Neutrophil (primary cell): ENCODE measurements around the gene FAM240A.
"Not testable (repeated sequence)": the region's sequence is repeated elsewhere in the genome, so short reads cannot be mapped to it uniquely, and the experiment has no call there.

Source experiments
- H3K27ac ChIP-seq: fragments of 200-600 bp; sonication (generic); 2 replicates; pipeline ENCODE4 v1.5.1; 2016; ENCODE audit warnings: mild to moderate bottlenecking, moderate library complexity
- H3K27me3 ChIP-seq: fragments of 200-600 bp; sonication (generic); 2 replicates; pipeline ENCODE4 v1.6.0; 2016; ENCODE audit warnings: mild to moderate bottlenecking
- H3K36me3 ChIP-seq: fragments of 200-600 bp; sonication (generic); 2 replicates; pipeline ENCODE4 v1.5.1; 2017
- H3K4me1 ChIP-seq, 2 experiments: fragments of 200-600 bp in 1 of 2; sonication (generic) in 1 of 2; 1 replicate in 1 of 2; 2 replicates in 1 of 2; pipeline versions ENCODE4 v1.5.1 to v1.6.1; 2013 to 2016; ENCODE audit warnings: low read depth in 1 of 2, low read length in 1 of 2, mild to moderate bottlenecking in 1 of 2, moderate library complexity in 1 of 2; ENCODE audit not compliant: control insufficient read depth in 1 of 2, insufficient read depth in 1 of 2
- H3K4me3 ChIP-seq, 2 experiments: fragments of 200-600 bp in 1 of 2; sonication (generic) in 1 of 2; 1 replicate in 1 of 2; 2 replicates in 1 of 2; pipeline ENCODE4 v1.5.1; 2013 to 2016; ENCODE audit warnings: low read depth in 1 of 2, low read length in 1 of 2, mild to moderate bottlenecking in 1 of 2, moderate library complexity in 1 of 2
- H3K9me3 ChIP-seq: fragments of 200-600 bp; sonication (generic); 2 replicates; pipeline ENCODE4 v1.5.1; 2016
- CTCF ChIP-seq: fragments of 200-600 bp; sonication (generic); IDR thresholded peaks from 2 replicates; pipeline ENCODE4 v1.5.1; 2016; ENCODE audit warnings: antibody characterized with exemption

FAM240A gene

GRCh38 chr3:46576386-46576785, 35.9 kb upstream of the FAM240A start:
- H3K4me1 ChIP-seq: no peaks in the 10 kb centered on the region
- H3K9me3 ChIP-seq: no peaks in the 10 kb centered on the region
- no peaks in the 10 kb centered on the region for H3K36me3 ChIP-seq
- no peak for TF ChIP-seq CTCF
- no peak overlapping the region for H3K27ac ChIP-seq
- H3K4me3 ChIP-seq: no peak overlapping the region
- peaks cover 45% of the 10 kb centered on the region for H3K27me3 ChIP-seq

GRCh38 chr3:46576879-46577278, 35.4 kb upstream of the FAM240A start:
- no peak for TF ChIP-seq CTCF
- Histone ChIP-seq H3K27ac (no peak overlapping the region), H3K36me3 (no peaks in the 10 kb centered on the region), H3K27me3 (peaks cover 45% of the 10 kb centered on the region), H3K4me3 (no peak overlapping the region), H3K4me1 (no peaks in the 10 kb centered on the region), H3K9me3 (no peaks in the 10 kb centered on the region)

- not testable (repeated sequence) for H3K4me1 ChIP-seq, H3K4me3 ChIP-seq, H3K27ac ChIP-seq, H3K36me3 ChIP-seq, H3K9me3 ChIP-seq
- H3K27me3 ChIP-seq: peaks cover 45% of the 10 kb centered on the region
Measured at GRCh38 chr3:46577580-46578249, 34.6 kb upstream of the FAM240A start.

GRCh38 chr3:46578973-46579755, 33.2 kb upstream of the FAM240A start:
- no peaks in the 10 kb centered on the region for H3K4me1 ChIP-seq
- peaks cover 41% of the 10 kb centered on the region for H3K27me3 ChIP-seq
- H3K4me3 ChIP-seq: no peak overlapping the region
- H3K36me3 ChIP-seq: no peaks in the 10 kb centered on the region
- no peak overlapping the region for H3K27ac ChIP-seq
- no peaks in the 10 kb centered on the region for H3K9me3 ChIP-seq
- no peak for TF ChIP-seq CTCF

- Histone ChIP-seq H3K27ac (no peak overlapping the region), H3K27me3 (peaks cover 37% of the 10 kb centered on the region), H3K4me1 (no peaks in the 10 kb centered on the region), H3K9me3 (no peaks in the 10 kb centered on the region), H3K4me3 (no peak overlapping the region), H3K36me3 (no peaks in the 10 kb centered on the region)
- TF ChIP-seq CTCF: no peak
Measured at GRCh38 chr3:46579756-46580286, 32.5 kb upstream of the FAM240A start.

GRCh38 chr3:46580675-46581074, 31.6 kb upstream of the FAM240A start:
- no peak overlapping the region for H3K27ac ChIP-seq
- H3K4me3 ChIP-seq: no peak overlapping the region
- peaks cover 28% of the 10 kb centered on the region for H3K27me3 ChIP-seq
- H3K4me1 ChIP-seq: no peaks in the 10 kb centered on the region
- no peak for TF ChIP-seq CTCF
- no peaks in the 10 kb centered on the region for H3K36me3 ChIP-seq
- no peaks in the 10 kb centered on the region for H3K9me3 ChIP-seq
